K562 (cell line): ENCODE measurements around the gene AMPD3. TPM values are rescaled to one million over a fixed set of nuclear protein-coding genes. Genes with fewer than 3 reads are reported as not detected.

Source experiments
- ATAC-seq: fragments of 200-7000 bp; cut with Tn5 transposase; 3 replicates; pipeline ENCODE4 v1.9.1; 2020; ENCODE audit warnings: moderate library complexity
- BruUV-seq: library from RNA; stranded (reverse); fragments of 400-500 nt; replicated peaks from 2 replicates; lab custom pipeline; 2021; lab: Mats Ljungman, UMichigan
- CTCF ChIA-PET: fragments of 300-600 bp; formaldehyde crosslinking; extraction: SDS; loops from one replicate; lab custom pipeline; 2021; ENCODE audit warnings: low intra/inter-chr PET ratio; lab: Yijun Ruan, JAX
- POLR2A ChIA-PET: fragments of 300-600, 350-650 bp; sonication (Branson Sonifier 250); formaldehyde crosslinking; extraction: SDS; loops from one replicate; lab custom pipeline; 2021; ENCODE audit warnings: antibody characterized with exemption, inconsistent platforms; lab: Yijun Ruan, JAX
- DNase-seq, 4 experiments: peaks; one replicate each; pipeline versions ENCODE4 v3.0.0 to v3.0.0-alpha.2; 2011 to 2018; ENCODE audit warnings: low spot score in 3 of 4, mixed read lengths in 3 of 4; ENCODE audit errors: extremely low read depth in 1 of 4
- FAIRE-seq: peaks from 2 replicates; lab custom pipeline; 2011; peaks lifted over from hg19 to GRCh38; lab: Jason Lieb, UNC
- H2AFZ ChIP-seq: 2 replicates; pipeline ENCODE4 v1.6.0; 2011; ENCODE audit warnings: low read depth, low read length, control low read depth, inconsistent platforms
- H3K27ac ChIP-seq: fragments of 200-600 bp; 3 replicates; pipeline ENCODE4 v1.8.0; 2011; ENCODE audit warnings: low read depth, mild to moderate bottlenecking, control low read depth, inconsistent platforms, low read length, moderate library complexity, mixed read lengths; ENCODE audit errors: extremely low read depth
- H3K27me3 ChIP-seq, 2 experiments: fragments of 300-600 bp in 1 of 2; 2 replicates in 1 of 2; 3 replicates in 1 of 2; pipeline versions ENCODE4 v1.6.0 to v1.8.0; 2011; ENCODE audit warnings: inconsistent platforms in 2 of 2, low read length in 2 of 2, mild to moderate bottlenecking in 1 of 2, mixed read lengths in 1 of 2, moderate library complexity in 1 of 2; ENCODE audit not compliant: control insufficient read depth in 2 of 2, insufficient read depth in 2 of 2
- H3K36me3 ChIP-seq: fragments of 300-600 bp; 3 replicates; pipeline ENCODE4 v1.8.0; 2011; ENCODE audit warnings: mild to moderate bottlenecking, low read length, inconsistent platforms; ENCODE audit not compliant: control insufficient read depth, insufficient read depth
- H3K4me1 ChIP-seq, 2 experiments: fragments of 200-600 bp in 1 of 2; replicated peaks in 1 of 2; 2 replicates in 1 of 2; 3 replicates in 1 of 2; pipeline versions ENCODE4 v1.5.1 to v1.8.0; 2011; ENCODE audit warnings: inconsistent platforms in 2 of 2, low read length in 2 of 2, mild to moderate bottlenecking in 1 of 2, mixed read lengths in 1 of 2, moderate library complexity in 1 of 2; ENCODE audit not compliant: control insufficient read depth in 2 of 2, insufficient read depth in 2 of 2
- H3K4me2 ChIP-seq: 2 replicates; pipeline ENCODE4 v1.6.1; 2011; ENCODE audit warnings: low read length, control low read depth, inconsistent platforms, mixed read lengths; ENCODE audit not compliant: insufficient read depth
- H3K4me3 ChIP-seq: fragments of 200-600 bp; sonication (generic), shearing (Covaris generic); 2 replicates; pipeline ENCODE4 v1.5.1; 2016; ENCODE audit warnings: control low read depth, inconsistent platforms
- H3K79me2 ChIP-seq: fragments of 200-600 bp; 3 replicates; pipeline ENCODE4 v1.8.0; 2011; ENCODE audit warnings: low read length, inconsistent platforms; ENCODE audit not compliant: control insufficient read depth, insufficient read depth
- H3K9ac ChIP-seq, 2 experiments: 2 replicates each; pipeline versions ENCODE4 v1.6.0 to v1.6.1; 2011; ENCODE audit warnings: low read depth in 2 of 2, low read length in 2 of 2, control low read depth in 1 of 2, inconsistent platforms in 1 of 2, mild to moderate bottlenecking in 1 of 2, mixed read lengths in 1 of 2; ENCODE audit not compliant: insufficient read depth in 1 of 2
- H3K9me1 ChIP-seq: one replicate; pipeline ENCODE4 v1.6.0; 2011; ENCODE audit warnings: inconsistent platforms, mild to moderate bottlenecking, low read length, moderate library complexity; ENCODE audit not compliant: control insufficient read depth, insufficient read depth
- H3K9me3 ChIP-seq: replicated peaks from 2 replicates; pipeline ENCODE4 v1.5.1; 2011; ENCODE audit warnings: low read depth, low read length, inconsistent platforms; ENCODE audit not compliant: control insufficient read depth, insufficient read depth
- H4K20me1 ChIP-seq: replicated peaks from 2 replicates; pipeline ENCODE4 v1.6.1; 2011; ENCODE audit warnings: low read length, inconsistent platforms, mixed read lengths; ENCODE audit not compliant: control insufficient read depth, insufficient read depth
- CHD2 ChIP-seq: IDR thresholded peaks from 2 replicates; pipeline ENCODE4 v1.6.1; 2011; ENCODE audit warnings: low read depth, low read length
- CHD4 ChIP-seq: fragments of 200-600 bp; sonication (generic); IDR thresholded peaks from 3 replicates; pipeline ENCODE4 v1.6.1; 2012; ENCODE audit warnings: low read depth, mild to moderate bottlenecking, mixed read lengths, low read length, inconsistent platforms; ENCODE audit not compliant: insufficient read depth, insufficient replicate concordance, poor library complexity, severe bottlenecking
- ETV5 ChIP-seq: sonication (generic); formaldehyde crosslinking; IDR thresholded peaks from 2 replicates; pipeline ENCODE4 v1.4.0; 2020; ENCODE audit warnings: low read depth, mild to moderate bottlenecking, missing genetic modification reagents
- KDM5B ChIP-seq: fragments of 200-600 bp; sonication (generic); IDR thresholded peaks from 2 replicates; pipeline ENCODE4 v1.6.1; 2012; ENCODE audit warnings: low read depth, mild to moderate bottlenecking, moderate library complexity, low read length, control low read depth, inconsistent platforms; ENCODE audit not compliant: insufficient replicate concordance
- NFATC3 ChIP-seq: fragments of 450-650 bp; IDR thresholded peaks from 2 replicates; pipeline ENCODE4 v1.6.1; 2017; ENCODE audit warnings: mild to moderate bottlenecking
- NONO ChIP-seq, 2 experiments: fragments of 200-400 bp in 1 of 2; fragments of 450-650 bp in 1 of 2; formaldehyde crosslinking in 1 of 2; IDR thresholded peaks; 2 replicates each; pipeline ENCODE4 v1.6.1; 2017; ENCODE audit warnings: low read depth in 2 of 2, mild to moderate bottlenecking in 2 of 2, moderate library complexity in 2 of 2, low read length in 1 of 2
- PBX2 ChIP-seq, 2 experiments: IDR thresholded peaks in 1 of 2; conservative IDR thresholded peaks in 1 of 2; 2 replicates each; pipeline ENCODE4 v1.6.1; 2016; ENCODE audit warnings: low read depth in 2 of 2, mild to moderate bottlenecking in 1 of 2, missing compliant biosample characterization in 1 of 2, missing genetic modification characterization in 1 of 2, moderate library complexity in 1 of 2
- RBM25 ChIP-seq: fragments of 200-400 bp; formaldehyde crosslinking; IDR thresholded peaks from 2 replicates; pipeline ENCODE4 v1.6.1; 2018; ENCODE audit warnings: low read length, low read depth, moderate library complexity; ENCODE audit not compliant: severe bottlenecking
- SIN3B ChIP-seq: fragments of 450-650 bp; IDR thresholded peaks from 2 replicates; pipeline ENCODE4 v1.6.1; 2017; ENCODE audit warnings: low read depth, mild to moderate bottlenecking, moderate library complexity
- SMARCE1 ChIP-seq: fragments of 450-650 bp; IDR thresholded peaks from 2 replicates; pipeline ENCODE4 v1.7.1; 2016; ENCODE audit warnings: mild to moderate bottlenecking
- ZKSCAN1 ChIP-seq: fragments of 150-350 bp; IDR thresholded peaks from 2 replicates; pipeline ENCODE4 v1.6.1; 2016; ENCODE audit warnings: low read depth, low read length
- WGBS: fragments of 100-300 bp; shearing (Covaris generic); methylation state at CpG from one replicate; pipeline ENCODE4 v1.1.6; 2016; ENCODE audit warnings: low coverage, mixed read lengths; ENCODE audit not compliant: insufficient coverage; ENCODE audit errors: missing lambda C conversion rate; 5-methylcytosine and 5-hydroxymethylcytosine counted together
- in situ Hi-C: fragments of 300-500 bp; cut with MboI; formaldehyde crosslinking; loops from 4 replicates; pipeline ENCODE4 v1.15.0; 2018; ENCODE audit warnings: inconsistent platforms, mixed read lengths
- intact Hi-C: fragments of 100-400 bp; cut with micrococcal nuclease; formaldehyde crosslinking; loops from 2 replicates; pipeline ENCODE4 v1.14.2; 2022
- polyA plus RNA-seq, 8 experiments: library from polyadenylated mRNA; depleted of rRNA in 4 of 8; stranded (reverse) in 5 of 8; unstranded in 3 of 8; fragments of >200 nt; fragmentation: Nextera tagmentation in 2 of 8; fragmentation: Illumina TruSeq in 1 of 8; extraction: Ambion mirVana in 2 of 8; extraction: Trizol in 1 of 8; gene quantifications; 2 replicates each; pipeline versions ENCODE4 v1.2.1 to v1.2.3, GENCODE V29; 2011 to 2014; ENCODE audit warnings: inconsistent platforms in 1 of 8, missing spikeins in 1 of 8
- total RNA-seq, 7 experiments: library from RNA; depleted of rRNA in 6 of 7; stranded (reverse); fragments of >200 nt in 6 of 7; fragmentation: Illumina TruSeq in 2 of 7; extraction: Trizol in 2 of 7; gene quantifications; 2 replicates each; pipeline versions ENCODE4 v1.2.1 to v1.2.3, GENCODE V29; 2011 to 2021; ENCODE audit warnings: low replicate concordance in 1 of 7

Gene AMPD3
- total and polyA plus RNA-seq, 9 of the 15 experiments (the other 6 are each of a cell fraction or from before 2014, with no cell fraction given), result 4.4 to 23.6 (median 11.2) TPM

GRCh38 chr11:10480026-10480425 is 25.0 kb downstream of the AMPD3 start:
- H3K9me1 ChIP-seq, result peaks cover 8% of the 10 kb centered on the region
- H3K79me2 ChIP-seq, result no peaks in the 10 kb centered on the region
- H3K36me3 ChIP-seq, result peaks cover 84% of the 10 kb centered on the region; the same call in 2 of the 3 replicates
- ATAC-seq, result no peak
- H4K20me1 ChIP-seq, result peaks cover 7% of the 10 kb centered on the region; the same call in 1 of the 2 replicates
- no peak for TF ChIP-seq KDM5B
- no peak for TF ChIP-seq SIN3B
- TF ChIP-seq ZKSCAN1, result peak; percentile 87
- TF ChIP-seq, all 486 proteins: peak for 1
- H3K4me3 ChIP-seq, result no peak overlapping the region
- POLR2A ChIA-PET, result interaction anchor here (0.9 to 1.7 kb wide), 3 partner anchors 10 to 37 kb away, joined by 3 to 5 read pairs (median 4); no protein-coding TSS in a partner anchor
- no peaks in the 10 kb centered on the region for H3K9me3 ChIP-seq
- in situ Hi-C loops, result no loop called here
- no peak overlapping the region for H3K27ac ChIP-seq
- DNase-seq, result no peak
- H3K9ac ChIP-seq, result no peak overlapping the region; a peak in 1 of 4 replicates
- BruUV-seq, result no TSS peak
- WGBS, result 96% methylated on average over 6 of the region's 6 CpGs
- CTCF ChIA-PET, result no interaction called here
- no peak overlapping the region for H3K4me2 ChIP-seq
- no peaks in the 10 kb centered on the region for H3K27me3 ChIP-seq
- intact Hi-C loops, result no loop called here
- H3K4me1 ChIP-seq, result peaks cover 0 to 5% of the 10 kb centered on the region in 2 experiments; a peak in 1 of 5 replicates
- no peak for FAIRE-seq
- H2AFZ ChIP-seq, result no peak overlapping the region

- H3K36me3 ChIP-seq, result peaks cover 78% of the 10 kb centered on the region; the same call in 2 of the 3 replicates
- CTCF ChIA-PET, result no interaction called here
- H3K9me1 ChIP-seq, result peaks cover 8% of the 10 kb centered on the region
- H2AFZ ChIP-seq, result no peak overlapping the region
- H3K4me1 ChIP-seq, result peaks cover 0 to 5% of the 10 kb centered on the region in 2 experiments; a peak in 1 of 5 replicates
- H3K4me2 ChIP-seq, result no peak overlapping the region
- no peak for FAIRE-seq
- DNase-seq, result no peak
- in situ Hi-C loops, result no loop called here
- intact Hi-C loops, result no loop called here
- H3K27ac ChIP-seq, result no peak overlapping the region
- no peaks in the 10 kb centered on the region for H3K79me2 ChIP-seq
- no peaks in the 10 kb centered on the region for H3K9me3 ChIP-seq
- POLR2A ChIA-PET, result interaction anchor here (1.7 to 1.9 kb wide), 2 partner anchors 10 to 16 kb away, joined by 5 to 6 read pairs; no protein-coding TSS in a partner anchor
- ATAC-seq, result no peak
- 88% methylated on average over 2 of the region's 2 CpGs for WGBS
- H3K27me3 ChIP-seq, result no peaks in the 10 kb centered on the region
- no peak overlapping the region for H3K4me3 ChIP-seq
- TF ChIP-seq RBM25, result peak; percentile 41
- TF ChIP-seq CHD4, result no peak
- no peak for TF ChIP-seq SMARCE1
- TF ChIP-seq NFATC3, result no peak
- TF ChIP-seq NONO (IDR thresholded peaks at IDR 0.05; ENCODE audit: low read depth in 2 of 2, low read length in 1 of 2), result no peak
- TF ChIP-seq CHD2, result no peak
- no peak for TF ChIP-seq ETV5 (CRISPR knock-in tag)
- TF ChIP-seq PBX2 (CRISPR knock-in tag; IDR thresholded peaks at IDR 0.05; ENCODE audit: low read depth), result no peak
- TF ChIP-seq PBX2 (tag; conservative IDR thresholded peaks at IDR 0.05; ENCODE audit: low read depth), result peak; percentile 46
- peaks cover 7% of the 10 kb centered on the region; the same call in 1 of the 2 replicates for H4K20me1 ChIP-seq
- BruUV-seq, result no TSS peak
- no peak overlapping the region for H3K9ac ChIP-seq
Measured at GRCh38 chr11:10480760-10481159, 25.7 kb downstream of the AMPD3 start.
